Ramos (cell line): ENCODE data around the gene TRMT2B.
"Not testable (repeated sequence)": the region's sequence is repeated elsewhere in the genome, so short reads cannot be mapped to it uniquely, and the experiment has no call there.

ENCODE experiments used
- in situ Hi-C: fragments of 300-500 bp; cut with MboI; formaldehyde crosslinking; loops from one replicate; pipeline ENCODE4 v1.14.3; 2022; ENCODE audit warnings: low sequenced_read_pairs; ENCODE audit not compliant: unreplicated experiment

The TRMT2B gene, protein sequence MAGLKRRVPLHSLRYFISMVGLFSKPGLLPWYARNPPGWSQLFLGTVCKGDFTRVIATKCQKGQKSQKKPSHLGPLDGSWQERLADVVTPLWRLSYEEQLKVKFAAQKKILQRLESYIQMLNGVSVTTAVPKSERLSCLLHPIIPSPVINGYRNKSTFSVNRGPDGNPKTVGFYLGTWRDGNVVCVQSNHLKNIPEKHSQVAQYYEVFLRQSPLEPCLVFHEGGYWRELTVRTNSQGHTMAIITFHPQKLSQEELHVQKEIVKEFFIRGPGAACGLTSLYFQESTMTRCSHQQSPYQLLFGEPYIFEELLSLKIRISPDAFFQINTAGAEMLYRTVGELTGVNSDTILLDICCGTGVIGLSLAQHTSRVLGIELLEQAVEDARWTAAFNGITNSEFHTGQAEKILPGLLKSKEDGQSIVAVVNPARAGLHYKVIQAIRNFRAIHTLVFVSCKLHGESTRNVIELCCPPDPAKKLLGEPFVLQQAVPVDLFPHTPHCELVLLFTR

DNA sequence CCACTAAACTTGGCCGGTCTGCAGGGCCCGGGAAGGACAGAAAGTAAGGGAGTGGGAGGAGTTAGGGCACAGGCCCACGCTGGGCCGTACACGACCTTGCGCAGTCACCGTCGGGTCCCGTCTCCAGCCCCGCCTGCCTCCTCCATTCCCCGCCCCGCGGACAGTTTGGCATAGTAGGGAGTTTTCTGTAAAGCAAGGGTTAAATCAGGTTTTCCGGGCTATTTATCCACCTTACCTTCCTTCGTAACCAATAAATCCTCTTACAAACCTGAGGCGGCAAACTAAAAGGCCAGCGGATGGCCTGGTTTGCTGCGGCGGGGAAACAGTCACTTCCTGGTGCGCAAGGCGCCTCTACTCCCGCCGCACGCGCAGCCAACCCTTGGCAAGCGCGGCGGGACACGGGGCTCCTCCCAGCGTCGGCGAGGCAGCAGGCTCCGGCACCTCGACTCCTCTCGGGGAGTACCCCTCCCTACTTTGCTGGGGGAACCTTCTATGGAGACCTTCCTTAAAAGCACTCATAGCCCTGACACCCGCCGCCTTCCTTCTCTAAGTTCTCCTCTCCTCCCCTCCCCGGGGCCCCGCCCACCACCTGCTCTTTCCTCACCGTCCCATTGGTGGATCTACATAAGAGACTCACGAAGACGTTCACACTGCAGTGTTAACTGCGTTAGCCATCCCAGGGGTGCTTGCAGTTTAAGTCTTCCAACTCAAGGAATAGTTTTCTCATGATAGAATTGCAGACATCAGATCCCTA lies at the start of gene TRMT2B:
TSS of gene TRMT2B (minus strand) at position 563 of the 754 bp plus-strand sequence. CDS start 9,822 bp downstream, outside the sequence.
- in situ Hi-C loops, result no loop called here

DNA sequence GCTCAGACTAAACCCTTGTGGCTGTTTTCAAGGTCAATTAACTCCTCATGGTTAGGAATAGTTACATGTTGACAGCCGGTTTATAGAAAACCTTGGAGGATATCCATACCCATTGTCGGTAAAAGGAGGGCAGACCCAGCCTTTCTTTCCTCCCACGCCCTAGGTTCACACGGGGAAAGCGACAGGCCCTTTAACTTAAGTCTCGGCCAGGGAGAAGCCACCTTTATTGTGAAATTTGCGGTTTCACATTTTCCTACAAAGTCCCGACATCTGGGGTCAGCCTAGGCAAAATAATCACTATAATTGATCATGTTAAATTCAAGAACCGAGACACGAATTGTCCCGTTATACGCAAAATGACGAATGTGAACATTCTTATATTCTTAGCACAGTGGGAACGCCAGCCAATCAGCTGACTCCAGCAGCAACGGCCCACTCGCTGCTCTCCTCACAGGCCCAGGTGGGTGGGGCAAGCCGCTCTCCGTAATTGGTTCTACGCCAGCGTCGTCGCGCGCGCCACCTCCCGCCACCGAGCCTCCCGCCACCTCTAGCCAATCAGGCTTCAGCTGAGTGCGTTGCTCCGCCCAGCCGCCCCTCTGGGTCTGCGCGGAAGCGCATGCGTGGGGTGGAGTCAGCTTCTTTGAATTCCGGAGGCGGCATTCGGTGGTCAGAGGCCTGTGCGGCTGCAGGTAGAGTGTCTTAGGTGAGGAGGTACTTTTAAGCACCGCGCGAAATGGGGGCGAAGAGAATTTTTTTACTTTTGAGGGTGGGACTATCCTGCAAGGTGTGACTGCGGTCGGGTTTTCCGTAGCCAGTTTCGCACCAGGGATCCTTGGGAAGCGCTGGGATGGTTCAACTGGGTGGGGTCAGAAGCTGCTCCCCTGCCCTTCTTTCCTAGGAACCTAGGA lies 45.9 kb upstream of the TRMT2B start, which contains the start of gene CENPI:
TSS of gene CENPI (plus strand) at position 659 of the 908 bp plus-strand sequence. CDS start 2,867 bp downstream, outside the sequence.
- in situ Hi-C loops, result no loop called here

DNA sequence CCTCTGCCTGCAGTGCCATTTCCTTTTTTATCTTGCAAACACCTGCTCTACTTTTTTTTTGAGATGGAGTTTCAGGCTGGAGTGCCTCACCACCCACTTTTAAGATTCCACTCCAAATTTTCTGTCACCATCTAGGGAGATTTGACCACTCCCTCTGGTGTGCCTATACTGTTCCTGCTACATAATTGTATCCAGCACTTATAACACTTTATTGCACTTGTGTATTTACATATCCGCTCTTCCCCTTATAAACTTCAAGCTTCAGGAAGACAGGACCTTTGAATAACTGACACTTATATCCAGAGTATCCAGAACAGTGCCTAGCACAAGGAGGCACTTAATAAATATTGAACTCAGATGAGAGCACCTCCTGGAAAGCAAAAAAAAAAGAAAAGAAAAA lies 39.9 kb upstream of the TRMT2B start:
- in situ Hi-C loops, result no loop called here

DNA sequence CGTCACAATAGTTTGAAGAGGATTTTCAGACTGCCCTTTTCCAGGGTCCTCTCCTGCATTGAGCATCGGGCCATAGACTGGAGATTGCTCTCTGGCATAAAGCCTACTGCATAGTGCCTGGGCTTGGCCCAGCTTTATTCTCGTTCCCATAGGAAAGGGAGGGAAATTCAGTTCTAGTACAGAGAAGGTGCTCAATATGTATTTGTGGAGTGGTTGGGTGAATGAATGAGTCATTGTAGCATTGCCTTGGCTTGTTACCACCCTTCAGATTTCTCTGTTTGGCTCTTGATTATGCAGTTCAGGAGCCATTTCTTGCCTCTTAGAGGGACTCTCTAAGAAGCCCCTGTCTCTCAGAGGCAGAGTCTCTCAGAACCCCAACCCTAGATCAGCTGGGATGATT lies 29.3 kb upstream of the TRMT2B start:
- in situ Hi-C loops, result no loop called here

DNA sequence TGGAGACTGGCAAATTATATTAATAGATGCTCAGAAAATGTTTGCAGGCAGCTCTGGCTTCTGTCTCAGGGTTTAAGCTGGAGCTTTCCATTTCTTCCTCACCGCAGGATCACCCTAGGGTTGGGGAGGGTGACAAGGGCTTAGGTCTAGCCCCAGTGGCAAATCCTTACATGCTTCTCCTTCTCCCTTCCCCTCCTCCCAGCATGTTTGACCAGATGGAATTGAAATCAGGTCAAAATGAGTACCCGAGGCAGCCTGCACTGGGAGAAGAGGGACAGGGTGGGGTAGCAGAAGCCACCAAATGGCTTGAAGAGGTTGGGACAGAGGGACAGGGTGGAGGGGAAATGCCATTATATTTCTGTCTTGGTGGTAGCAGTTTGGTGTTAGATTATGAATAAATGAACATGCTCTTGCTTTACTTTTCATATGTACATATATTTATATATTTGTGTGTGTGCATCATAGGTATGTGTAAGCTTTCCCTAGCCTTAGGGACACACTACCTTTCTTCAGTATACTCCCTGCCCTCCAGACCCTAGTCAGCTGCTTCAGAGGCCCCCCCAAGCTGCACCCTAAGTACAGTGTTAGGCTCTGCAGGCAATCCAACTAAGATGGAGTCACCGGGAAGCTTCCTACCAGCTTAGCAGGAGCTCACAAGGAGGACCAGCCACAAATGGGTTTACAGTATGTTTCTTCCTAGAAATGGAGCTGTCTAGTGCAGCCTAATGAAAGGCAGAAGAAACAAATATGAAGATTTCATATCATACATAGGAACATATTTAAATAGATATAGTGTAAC lies 28.6 kb upstream of the TRMT2B start:
- in situ Hi-C loops, result no loop called here

DNA sequence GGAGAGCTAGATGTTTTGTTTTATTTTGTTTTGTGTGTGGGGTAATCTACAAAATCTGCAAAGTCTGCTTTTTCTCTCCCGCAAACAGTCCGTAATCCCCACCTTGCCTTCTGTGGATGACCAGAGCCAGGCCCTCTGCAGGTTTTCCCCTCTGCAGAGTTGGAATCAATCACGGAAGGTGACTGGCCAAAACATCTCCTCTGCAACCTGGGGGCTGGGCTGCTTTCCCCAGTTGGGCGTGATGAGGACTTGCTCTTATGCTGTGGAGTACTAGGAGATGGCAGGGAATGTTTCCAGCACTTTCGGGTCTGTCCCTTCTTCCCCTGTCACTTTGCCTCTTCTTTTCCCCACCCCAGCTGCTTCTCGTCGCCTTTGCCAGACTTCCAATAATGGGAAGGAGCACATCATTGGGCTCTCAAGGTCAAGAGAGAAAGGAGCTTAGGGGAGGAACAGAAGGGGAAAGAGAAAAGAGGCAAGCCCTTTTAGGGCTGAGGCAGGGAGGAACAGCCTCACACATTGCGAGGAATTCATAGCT lies 27.9 kb upstream of the TRMT2B start:
- in situ Hi-C loops, result no loop called here

DNA sequence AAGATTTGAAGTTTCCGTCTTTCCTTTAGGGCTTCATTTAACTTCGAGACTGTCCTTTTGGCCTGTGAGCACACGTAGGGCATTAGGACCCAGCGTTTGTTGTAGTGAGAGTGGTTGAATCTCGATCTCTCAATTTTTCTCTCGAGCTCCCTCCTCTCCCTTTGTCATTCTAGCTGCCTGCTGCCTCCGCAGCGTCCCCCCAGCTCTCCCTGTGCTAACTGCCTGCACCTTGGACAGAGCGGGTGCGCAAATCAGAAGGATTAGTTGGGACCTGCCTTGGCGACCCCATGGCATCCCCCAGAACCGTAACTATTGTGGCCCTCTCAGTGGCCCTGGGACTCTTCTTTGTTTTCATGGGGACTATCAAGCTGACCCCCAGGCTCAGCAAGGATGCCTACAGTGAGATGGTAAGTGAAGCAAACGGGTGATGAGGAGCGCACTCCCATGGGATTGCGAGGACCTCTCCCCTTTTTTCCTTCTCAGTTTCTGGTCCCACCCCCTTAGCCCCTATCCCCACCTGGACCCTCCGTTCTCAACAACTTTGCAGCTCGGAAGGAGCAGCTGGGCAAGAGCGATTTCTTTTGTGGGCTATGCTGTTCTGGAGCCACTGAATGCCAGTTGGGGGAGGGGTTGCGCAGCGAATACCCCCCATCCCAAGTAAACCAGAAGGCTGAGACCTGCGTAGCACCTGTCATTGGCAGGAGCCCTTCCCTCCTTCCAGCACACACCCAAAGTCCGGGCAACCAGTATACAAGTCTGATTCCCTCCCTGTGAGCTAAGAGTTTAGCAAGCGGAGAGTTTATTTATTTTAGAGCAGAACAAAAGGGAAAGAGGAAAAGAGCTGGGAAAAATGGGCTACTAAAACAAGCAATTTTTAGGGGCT lies 27.0 kb upstream of the TRMT2B start, which contains the start of gene TMEM35A:
TSS of gene TMEM35A (plus strand) at position 164 of the 883 bp plus-strand sequence. CDS start at position 288, 124 bp downstream.
- in situ Hi-C loops, result no loop called here

DNA sequence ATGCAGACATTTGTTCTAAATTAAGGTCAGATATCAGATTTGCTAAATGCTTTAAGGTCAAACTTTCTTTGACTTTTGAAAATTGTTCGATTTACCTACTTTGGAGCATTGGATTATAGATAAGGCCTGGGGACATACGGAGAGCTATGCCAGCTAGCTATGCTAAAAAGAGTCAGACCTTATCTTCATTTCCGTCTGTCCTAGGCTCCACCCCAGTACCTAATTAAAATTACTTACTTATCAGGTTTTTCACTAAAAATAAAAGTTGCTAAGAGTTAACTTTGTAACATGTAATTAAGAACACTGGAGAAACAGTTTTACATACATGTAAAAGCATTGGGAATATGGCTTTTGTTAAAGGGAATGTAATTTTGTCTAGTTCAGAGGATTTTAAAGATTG lies 19.7 kb upstream of the TRMT2B start:
- in situ Hi-C loops, result no loop called here

DNA sequence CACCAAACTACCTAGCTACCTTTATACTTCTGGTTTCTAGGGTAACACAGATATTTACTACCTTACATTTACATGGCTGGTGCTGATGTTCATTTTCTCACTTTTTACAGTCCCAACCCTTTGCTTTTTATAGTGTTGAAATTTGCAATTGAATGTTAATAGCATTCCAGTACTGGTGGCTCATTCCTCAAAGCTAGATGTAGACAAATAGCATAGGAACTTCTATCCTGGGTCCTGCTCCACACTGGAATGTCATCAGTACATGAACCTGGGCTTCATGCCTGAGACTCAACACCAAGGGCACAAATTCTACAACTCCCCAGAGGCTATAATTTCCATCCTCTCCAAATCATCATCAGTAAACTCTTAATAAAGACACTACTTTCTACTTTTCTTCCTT lies 10.3 kb upstream of the TRMT2B start:
- in situ Hi-C loops, result no loop called here

DNA sequence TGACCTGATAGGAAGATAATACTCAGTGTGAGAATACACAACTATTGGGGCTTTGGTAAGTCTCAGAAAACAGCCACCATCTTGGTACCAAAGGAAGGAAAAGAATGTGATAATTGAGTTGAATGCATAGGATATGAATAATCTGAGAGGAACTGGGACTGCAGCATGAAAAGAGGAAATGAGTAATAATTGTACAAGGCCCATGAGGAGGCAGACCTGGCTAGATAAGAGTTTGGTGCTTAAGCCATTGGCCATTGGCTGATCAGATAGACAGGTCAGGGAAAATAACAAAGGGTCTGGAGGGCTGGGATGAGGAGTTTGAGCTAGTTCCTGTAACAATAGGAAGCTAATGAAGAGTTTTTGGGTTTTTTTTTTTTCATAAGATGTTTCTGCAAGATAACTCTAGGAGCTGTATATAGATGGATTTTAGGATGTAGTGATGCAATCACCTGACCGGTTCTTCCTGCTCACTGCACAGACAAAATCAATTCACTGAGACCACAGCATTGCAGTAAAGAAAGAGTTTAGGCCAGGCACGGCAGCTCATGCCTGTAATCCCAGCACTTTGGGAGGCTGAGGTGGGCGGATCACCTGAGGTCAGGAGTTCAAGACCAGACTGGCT lies 5.3 kb upstream of the TRMT2B start:
- in situ Hi-C loops, result no loop called here

DNA sequence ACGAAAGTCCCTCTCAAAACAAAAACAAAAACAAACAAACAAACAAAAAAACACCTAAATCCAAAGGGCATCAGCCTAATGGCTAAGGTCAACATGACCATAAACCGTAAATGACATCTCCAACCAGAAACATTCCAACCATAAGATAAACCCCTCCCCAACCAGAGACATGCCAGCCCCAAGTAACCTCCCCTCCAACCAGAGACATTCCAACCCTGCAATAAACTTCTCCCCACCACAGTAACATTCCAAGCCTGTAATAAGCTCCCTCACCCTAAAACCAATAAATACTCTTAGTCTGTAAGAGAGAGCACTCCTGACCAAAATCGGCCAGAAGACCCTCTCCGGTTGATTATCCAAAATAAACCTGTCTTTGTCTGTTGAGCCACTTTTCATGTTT lies 4.6 kb upstream of the TRMT2B start:
- in situ Hi-C loops, result not testable (repeated sequence)

DNA sequence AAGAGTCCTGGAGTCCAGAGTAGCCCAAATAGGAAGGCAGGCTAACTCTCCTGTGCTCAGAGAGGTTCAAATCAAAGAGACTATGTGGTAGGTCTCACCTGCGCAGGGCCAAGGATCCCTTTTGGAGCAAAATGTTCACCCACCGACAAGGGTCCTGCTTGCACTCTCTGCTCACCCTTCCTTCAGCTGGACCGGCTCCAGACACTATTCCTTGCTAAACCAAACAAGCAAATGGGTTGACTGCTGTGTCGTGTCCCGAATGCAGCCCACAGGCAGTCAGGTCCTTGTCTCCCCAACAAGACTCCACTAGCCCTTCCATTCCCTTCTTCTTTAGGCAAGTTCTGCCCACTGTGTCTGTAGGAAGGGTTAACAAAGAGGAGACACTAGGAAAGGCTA lies 760 bp downstream of the TRMT2B start:
- in situ Hi-C loops, result no loop called here

DNA sequence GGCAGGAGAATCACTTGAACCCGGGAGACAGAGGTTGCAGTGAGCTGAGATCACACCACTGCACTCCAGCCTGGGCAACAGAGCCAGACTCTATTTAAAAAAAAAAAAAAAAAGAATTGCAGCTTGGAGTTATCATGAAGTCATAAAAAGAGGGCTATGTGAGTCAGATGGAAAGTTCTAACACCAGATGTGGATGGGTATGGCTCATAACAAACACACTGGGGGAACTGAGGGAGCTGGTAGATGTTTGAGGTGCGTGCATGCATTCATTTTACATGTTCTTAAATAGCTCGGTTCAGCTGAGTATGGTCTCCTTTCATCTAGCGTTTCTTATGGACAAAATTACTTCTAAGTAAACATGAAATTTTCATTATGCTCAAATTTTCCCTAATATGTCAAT lies 11.7 kb downstream of the TRMT2B start:
- in situ Hi-C loops, result no loop called here

DNA sequence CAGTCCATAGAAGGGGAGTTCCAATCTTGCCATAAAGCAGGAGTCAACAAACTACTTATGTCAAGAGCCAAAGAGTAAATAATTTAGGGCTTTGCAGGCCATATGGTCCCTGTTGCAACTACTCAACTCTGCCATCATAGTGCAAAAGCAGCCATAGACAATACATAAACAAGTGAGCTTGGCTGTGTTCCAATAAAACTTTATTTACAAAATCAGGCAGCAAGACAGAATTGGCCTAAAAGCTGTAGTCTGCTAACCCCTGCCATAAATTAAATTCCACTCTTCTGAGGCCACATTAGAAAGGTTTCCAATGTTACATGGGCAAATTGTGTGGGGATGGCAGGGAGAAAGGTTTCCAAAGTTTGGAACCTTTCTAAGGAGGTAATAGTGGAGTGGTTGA lies 14.7 kb downstream of the TRMT2B start:
- in situ Hi-C loops, result no loop called here

DNA sequence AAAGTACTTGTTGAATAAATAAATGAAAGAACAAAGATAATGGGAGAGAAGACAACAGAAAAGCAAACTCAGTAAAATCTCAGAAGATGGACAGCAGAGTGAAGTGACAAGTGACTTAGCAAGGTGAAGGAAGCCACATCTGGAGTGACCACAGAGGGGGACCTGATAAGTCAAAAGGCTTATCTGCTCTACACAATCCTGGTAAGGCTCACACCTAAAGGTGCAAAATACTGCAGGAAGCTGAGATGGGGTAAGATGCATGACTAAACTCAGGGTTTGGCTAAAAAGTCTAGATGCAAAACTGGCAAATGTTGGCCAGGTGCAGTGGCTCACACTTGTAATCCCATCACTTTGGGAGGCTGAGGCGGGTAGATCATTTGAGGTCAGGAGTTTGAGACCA lies 22.2 kb downstream of the TRMT2B start:
- in situ Hi-C loops, result no loop called here

DNA sequence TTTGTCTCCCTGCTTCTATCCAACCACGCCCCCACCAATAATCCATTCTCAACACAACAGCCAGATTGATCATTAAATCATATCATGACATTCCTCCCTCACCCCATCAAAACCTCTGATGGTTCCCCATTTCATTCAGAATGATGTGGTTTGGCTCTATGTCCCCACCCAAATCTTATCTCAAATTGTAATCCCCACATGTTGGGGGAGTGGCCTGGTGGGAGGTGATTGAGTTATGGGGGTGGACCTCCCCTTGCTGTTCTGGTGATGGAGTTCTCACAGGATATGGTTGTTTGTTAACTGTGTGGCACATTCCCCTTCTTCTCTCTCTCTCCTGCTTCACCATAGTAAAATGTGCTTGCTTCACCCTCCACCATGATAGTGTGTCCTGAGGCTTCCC lies 23.3 kb downstream of the TRMT2B start:
- in situ Hi-C loops, result no loop called here

DNA sequence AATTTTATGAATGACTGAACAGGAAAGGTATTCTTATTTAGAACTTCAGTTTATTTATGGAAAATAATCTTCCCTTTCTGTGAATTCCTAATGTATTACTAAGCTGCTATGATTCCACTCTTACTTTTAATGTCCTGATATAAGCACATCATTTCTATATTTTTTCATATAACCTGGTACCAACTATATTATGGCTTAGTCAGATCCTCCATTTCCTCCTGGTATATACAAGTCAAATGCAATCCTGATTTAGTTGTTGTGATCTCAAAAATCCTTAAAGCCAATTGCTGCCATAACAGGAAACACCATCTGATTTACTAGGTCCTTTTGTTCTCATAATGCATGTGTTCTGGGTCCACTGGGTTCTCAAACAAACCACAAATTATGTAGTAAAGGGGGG lies 26.8 kb downstream of the TRMT2B start:
- in situ Hi-C loops, result no loop called here

DNA sequence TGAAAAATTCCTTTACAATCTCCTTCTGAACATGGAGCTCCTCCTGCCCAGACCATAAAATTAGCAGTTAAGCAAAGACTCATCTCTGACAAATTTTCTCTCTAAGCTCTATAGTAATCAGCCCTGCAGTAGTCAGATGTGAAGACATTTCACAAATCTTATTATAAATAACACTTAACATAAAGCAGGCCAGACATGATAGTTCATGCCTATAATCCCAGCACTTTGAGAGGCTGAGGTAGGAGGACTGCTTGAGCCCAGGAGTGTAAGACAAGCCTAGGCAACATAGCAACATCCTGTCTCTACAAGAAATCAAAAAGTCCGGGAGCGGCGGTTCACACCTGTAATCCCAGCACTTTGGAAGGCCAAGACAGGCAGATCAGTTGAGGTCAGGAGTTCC lies 29.9 kb downstream of the TRMT2B start:
- in situ Hi-C loops, result no loop called here
